ENCODE results near the gene IRAK3.

- TF ChIP-seq CTCF (IDR thresholded peaks at IDR 0.05): no peak
- no peak for TF ChIP-seq EP300 (IDR thresholded peaks at IDR 0.05)
- TF ChIP-seq POLR2A (IDR thresholded peaks at IDR 0.05): no peak
Measured at GRCh38 chr12:66197495-66197921, 8.5 kb downstream of the IRAK3 start.

All from ovary (tissue), 3 donors.